ENCODE measurements around the gene MYBPC2. TPM values are rescaled to one million over a fixed set of nuclear protein-coding genes. Genes with fewer than 3 reads are reported as not detected.
"Not testable (repeated sequence)": the region's sequence is repeated elsewhere in the genome, so short reads cannot be mapped to it uniquely, and the experiment has no call there.

MYBPC2 gene
- total RNA-seq, 1 donor, result not detected

DNA sequence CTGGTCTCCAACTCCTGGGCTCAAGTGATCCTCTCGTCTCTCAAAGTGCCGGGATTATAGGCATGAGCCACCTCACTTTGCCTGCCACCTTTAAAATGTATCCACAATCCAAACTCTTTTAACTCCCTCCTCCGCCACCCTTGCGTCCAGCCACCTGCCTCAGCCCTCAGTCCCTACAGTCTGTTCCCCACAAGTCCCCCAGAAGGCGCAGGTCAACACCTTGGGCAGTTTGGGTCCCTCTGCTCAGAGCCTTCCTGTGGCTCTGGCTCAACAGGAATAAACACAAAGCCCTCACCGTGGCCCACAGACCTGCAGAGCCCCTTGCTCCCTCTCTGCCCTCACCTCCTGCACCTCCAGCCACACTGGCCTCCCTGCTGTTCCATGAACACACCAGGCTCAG is 36.1 kb downstream of the MYBPC2 start:
- Histone ChIP-seq H3K27me3 (ENCODE audit: insufficient read depth, low read length) (no peaks in the 10 kb centered on the region), H3K9me3 (ENCODE audit: low read depth, low read length) (no peaks in the 10 kb centered on the region), H3K79me2 (ENCODE audit: insufficient read depth, low read length) (no peaks in the 10 kb centered on the region), H4K20me1 (ENCODE audit: insufficient read depth, low read length) (no peaks in the 10 kb centered on the region), H3K27ac (ENCODE audit: low read depth, low read length) (no peak overlapping the region), H3K4me1 (ENCODE audit: insufficient read depth, low read length) (no peaks in the 10 kb centered on the region), H2AFZ (ENCODE audit: low read length) (no peak overlapping the region), H3K4me3 (ENCODE audit: insufficient read depth, low read length) (no peak overlapping the region), H3K36me3 (ENCODE audit: insufficient read depth, low read length) (no peaks in the 10 kb centered on the region), H3K4me2 (ENCODE audit: insufficient read depth, low read length) (no peak overlapping the region)
- no peak for DNase-seq (ENCODE audit: insufficient read length, low spot score, missing footprints)
- TF ChIP-seq, protein P1, sequence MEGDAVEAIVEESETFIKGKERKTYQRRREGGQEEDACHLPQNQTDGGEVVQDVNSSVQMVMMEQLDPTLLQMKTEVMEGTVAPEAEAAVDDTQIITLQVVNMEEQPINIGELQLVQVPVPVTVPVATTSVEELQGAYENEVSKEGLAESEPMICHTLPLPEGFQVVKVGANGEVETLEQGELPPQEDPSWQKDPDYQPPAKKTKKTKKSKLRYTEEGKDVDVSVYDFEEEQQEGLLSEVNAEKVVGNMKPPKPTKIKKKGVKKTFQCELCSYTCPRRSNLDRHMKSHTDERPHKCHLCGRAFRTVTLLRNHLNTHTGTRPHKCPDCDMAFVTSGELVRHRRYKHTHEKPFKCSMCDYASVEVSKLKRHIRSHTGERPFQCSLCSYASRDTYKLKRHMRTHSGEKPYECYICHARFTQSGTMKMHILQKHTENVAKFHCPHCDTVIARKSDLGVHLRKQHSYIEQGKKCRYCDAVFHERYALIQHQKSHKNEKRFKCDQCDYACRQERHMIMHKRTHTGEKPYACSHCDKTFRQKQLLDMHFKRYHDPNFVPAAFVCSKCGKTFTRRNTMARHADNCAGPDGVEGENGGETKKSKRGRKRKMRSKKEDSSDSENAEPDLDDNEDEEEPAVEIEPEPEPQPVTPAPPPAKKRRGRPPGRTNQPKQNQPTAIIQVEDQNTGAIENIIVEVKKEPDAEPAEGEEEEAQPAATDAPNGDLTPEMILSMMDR (IDR thresholded peaks at IDR 0.05; ENCODE audit: extremely low read depth, low read depth, low read length), result no peak

DNA sequence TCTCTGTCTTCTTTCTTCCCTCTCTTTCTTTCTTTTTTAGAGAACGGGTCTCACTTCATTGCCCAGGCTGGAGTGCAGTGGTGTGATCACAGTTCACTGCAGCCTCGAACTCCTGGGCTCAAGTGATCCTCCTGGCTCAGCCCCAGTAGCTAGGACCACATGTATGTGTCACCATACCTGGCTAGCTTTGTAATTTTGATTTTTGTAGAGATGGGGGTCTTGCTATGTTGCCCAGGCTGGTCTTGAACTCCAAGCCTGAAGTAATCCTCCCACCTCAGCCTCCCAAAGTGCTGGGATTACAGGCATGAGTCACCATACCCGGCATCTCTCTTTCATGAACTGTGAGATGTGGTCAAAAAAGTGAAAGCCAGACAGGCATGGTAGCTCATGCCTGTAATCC is 40.6 kb downstream of the MYBPC2 start:
- H3K27me3 ChIP-seq (ENCODE audit: insufficient read depth, low read length); H3K4me2 ChIP-seq (ENCODE audit: insufficient read depth, low read length); H3K4me1 ChIP-seq (ENCODE audit: insufficient read depth, low read length); H3K27ac ChIP-seq (ENCODE audit: low read depth, low read length); H3K9me3 ChIP-seq (ENCODE audit: low read depth, low read length); H2AFZ ChIP-seq (ENCODE audit: low read length); H3K4me3 ChIP-seq (ENCODE audit: insufficient read depth, low read length); DNase-seq (ENCODE audit: insufficient read length, low spot score, missing footprints); H3K36me3 ChIP-seq (ENCODE audit: insufficient read depth, low read length): not testable (repeated sequence)
- peaks cover 12% of the 10 kb centered on the region for H3K79me2 ChIP-seq (ENCODE audit: insufficient read depth, low read length)
- H4K20me1 ChIP-seq (ENCODE audit: insufficient read depth, low read length), result peaks cover 11% of the 10 kb centered on the region

DNA sequence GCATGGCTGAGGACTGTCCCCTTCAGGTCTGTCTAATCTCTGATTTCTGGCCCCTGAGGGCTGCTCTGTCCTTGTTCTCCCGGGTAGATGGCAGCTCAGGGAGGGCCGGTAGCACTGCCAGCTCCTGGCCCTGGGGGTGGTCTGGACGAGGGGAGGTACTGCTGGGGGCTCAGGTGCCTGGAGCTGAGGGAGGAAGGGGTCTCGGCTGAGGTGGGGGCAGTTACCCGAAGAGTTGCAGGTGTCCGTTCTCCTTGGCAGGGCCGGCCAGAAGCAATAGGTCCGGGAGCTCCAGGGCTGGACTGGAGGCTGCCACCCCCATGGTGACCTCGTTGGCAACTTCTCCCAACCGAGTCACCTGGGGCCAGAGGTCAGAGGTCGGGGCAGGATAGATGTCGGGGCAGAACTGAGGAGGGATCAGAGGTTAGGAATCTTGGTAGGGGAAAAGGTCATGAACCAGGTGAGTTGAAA is 42.4 kb downstream of the MYBPC2 start:
- peaks cover 10% of the 10 kb centered on the region for H3K36me3 ChIP-seq (ENCODE audit: insufficient read depth, low read length)
- H3K9me3 ChIP-seq (ENCODE audit: low read depth, low read length), result no peaks in the 10 kb centered on the region
- H4K20me1 ChIP-seq (ENCODE audit: insufficient read depth, low read length), result peaks cover 23% of the 10 kb centered on the region
- peaks cover 7% of the 10 kb centered on the region for H3K4me1 ChIP-seq (ENCODE audit: insufficient read depth, low read length)
- no peak for DNase-seq (ENCODE audit: insufficient read length, low spot score, missing footprints)
- TF ChIP-seq, protein P1 (IDR thresholded peaks at IDR 0.05; ENCODE audit: extremely low read depth, low read depth, low read length), result no peak
- H3K4me2 ChIP-seq (ENCODE audit: insufficient read depth, low read length), result no peak overlapping the region
- H3K27me3 ChIP-seq (ENCODE audit: insufficient read depth, low read length), result no peaks in the 10 kb centered on the region
- no peak overlapping the region for H3K27ac ChIP-seq (ENCODE audit: low read depth, low read length)
- peaks cover 23% of the 10 kb centered on the region for H3K79me2 ChIP-seq (ENCODE audit: insufficient read depth, low read length)
- no peak overlapping the region for H3K4me3 ChIP-seq (ENCODE audit: insufficient read depth, low read length)
- no peak overlapping the region for H2AFZ ChIP-seq (ENCODE audit: low read length)

DNA sequence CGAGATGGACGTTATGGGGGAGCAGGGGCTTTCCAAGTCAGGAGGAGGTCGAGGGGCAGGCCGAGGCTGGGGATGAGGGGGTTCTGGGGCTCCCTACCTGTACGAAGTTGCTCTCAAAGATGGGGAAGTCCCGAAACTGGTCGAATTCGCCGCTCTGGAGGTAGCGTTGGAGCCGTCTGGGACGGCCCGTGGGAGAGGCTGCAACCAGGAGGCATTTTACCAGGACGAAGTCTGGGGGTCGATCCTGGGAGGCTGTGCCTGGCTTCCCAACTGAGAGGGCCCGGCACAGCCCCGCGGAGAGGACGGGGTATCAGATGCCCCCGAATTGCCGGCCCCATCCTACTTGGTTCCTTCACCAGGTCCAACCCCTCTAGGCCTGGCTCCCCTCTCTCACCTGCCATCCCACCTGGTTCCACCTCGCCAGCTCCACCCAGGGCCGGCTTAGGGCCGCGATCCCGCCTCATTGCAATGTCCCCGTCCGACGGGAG is 43.1 kb downstream of the MYBPC2 start:
- Histone ChIP-seq H4K20me1 (ENCODE audit: insufficient read depth, low read length) (peaks cover 23% of the 10 kb centered on the region), H3K9me3 (ENCODE audit: low read depth, low read length) (no peaks in the 10 kb centered on the region), H3K4me2 (ENCODE audit: insufficient read depth, low read length) (no peak overlapping the region), H3K4me1 (ENCODE audit: insufficient read depth, low read length) (peaks cover 7% of the 10 kb centered on the region), H3K27me3 (ENCODE audit: insufficient read depth, low read length) (no peaks in the 10 kb centered on the region), H2AFZ (ENCODE audit: low read length) (peak overlapping the region; percentile 37), H3K79me2 (ENCODE audit: insufficient read depth, low read length) (peaks cover 23% of the 10 kb centered on the region), H3K4me3 (ENCODE audit: insufficient read depth, low read length) (peak overlapping the region; percentile 99), H3K27ac (ENCODE audit: low read depth, low read length) (no peak overlapping the region), H3K36me3 (ENCODE audit: insufficient read depth, low read length) (peaks cover 10% of the 10 kb centered on the region)
- TF ChIP-seq, protein P1 (IDR thresholded peaks at IDR 0.05; ENCODE audit: extremely low read depth, low read depth, low read length), result no peak
- no peak for DNase-seq (ENCODE audit: insufficient read length, low spot score, missing footprints)

All from osteoblast (primary cell).